Astrocyte of the cerebellum (primary cell): ENCODE results near the gene CYTH1.

Source experiments
- DNase-seq: peaks from one replicate; pipeline ENCODE4 v3.0.0-alpha.2; 2011; ENCODE audit warnings: low read depth
- H3K4me3 ChIP-seq: 2 replicates; pipeline ENCODE4 v1.5.1; 2011; ENCODE audit warnings: mild to moderate bottlenecking, low read depth, low read length, moderate library complexity
- in situ Hi-C: cut with HindIII; loops from 2 replicates; pipeline ENCODE4 v1.10.0; 2017; ENCODE audit warnings: low sequenced_read_pairs
- TF ChIP-seq, protein P1 (sequence below): IDR thresholded peaks from 2 replicates; pipeline ENCODE4 v1.5.1; 2012; ENCODE audit warnings: low read length, low read depth, moderate library complexity, mild to moderate bottlenecking; ENCODE audit errors: missing control alignments

CYTH1 gene

DNA sequence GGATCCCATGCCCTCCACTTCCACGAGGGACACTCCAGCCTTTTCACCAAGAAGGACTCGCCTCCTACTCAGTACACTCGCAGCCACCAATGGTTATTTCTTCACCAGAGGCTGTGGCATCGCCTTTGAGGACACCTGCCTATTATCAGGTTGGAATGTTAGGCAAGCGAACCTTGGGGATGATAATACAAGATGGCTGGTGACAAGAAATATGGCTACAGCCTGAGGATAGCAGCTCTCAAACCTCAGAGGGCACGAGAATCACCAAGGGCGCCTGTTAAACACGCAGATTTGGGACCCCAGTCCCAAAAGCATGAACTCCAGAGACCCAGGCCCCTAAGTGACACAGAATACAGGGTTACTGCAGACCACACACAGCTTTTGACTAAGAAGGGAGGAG, 58.1 kb downstream of the CYTH1 start:
- no peak for DNase-seq
- no peak overlapping the region for H3K4me3 ChIP-seq
- TF ChIP-seq, protein P1, sequence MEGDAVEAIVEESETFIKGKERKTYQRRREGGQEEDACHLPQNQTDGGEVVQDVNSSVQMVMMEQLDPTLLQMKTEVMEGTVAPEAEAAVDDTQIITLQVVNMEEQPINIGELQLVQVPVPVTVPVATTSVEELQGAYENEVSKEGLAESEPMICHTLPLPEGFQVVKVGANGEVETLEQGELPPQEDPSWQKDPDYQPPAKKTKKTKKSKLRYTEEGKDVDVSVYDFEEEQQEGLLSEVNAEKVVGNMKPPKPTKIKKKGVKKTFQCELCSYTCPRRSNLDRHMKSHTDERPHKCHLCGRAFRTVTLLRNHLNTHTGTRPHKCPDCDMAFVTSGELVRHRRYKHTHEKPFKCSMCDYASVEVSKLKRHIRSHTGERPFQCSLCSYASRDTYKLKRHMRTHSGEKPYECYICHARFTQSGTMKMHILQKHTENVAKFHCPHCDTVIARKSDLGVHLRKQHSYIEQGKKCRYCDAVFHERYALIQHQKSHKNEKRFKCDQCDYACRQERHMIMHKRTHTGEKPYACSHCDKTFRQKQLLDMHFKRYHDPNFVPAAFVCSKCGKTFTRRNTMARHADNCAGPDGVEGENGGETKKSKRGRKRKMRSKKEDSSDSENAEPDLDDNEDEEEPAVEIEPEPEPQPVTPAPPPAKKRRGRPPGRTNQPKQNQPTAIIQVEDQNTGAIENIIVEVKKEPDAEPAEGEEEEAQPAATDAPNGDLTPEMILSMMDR: no peak
- in situ Hi-C loops: no loop called here

DNA sequence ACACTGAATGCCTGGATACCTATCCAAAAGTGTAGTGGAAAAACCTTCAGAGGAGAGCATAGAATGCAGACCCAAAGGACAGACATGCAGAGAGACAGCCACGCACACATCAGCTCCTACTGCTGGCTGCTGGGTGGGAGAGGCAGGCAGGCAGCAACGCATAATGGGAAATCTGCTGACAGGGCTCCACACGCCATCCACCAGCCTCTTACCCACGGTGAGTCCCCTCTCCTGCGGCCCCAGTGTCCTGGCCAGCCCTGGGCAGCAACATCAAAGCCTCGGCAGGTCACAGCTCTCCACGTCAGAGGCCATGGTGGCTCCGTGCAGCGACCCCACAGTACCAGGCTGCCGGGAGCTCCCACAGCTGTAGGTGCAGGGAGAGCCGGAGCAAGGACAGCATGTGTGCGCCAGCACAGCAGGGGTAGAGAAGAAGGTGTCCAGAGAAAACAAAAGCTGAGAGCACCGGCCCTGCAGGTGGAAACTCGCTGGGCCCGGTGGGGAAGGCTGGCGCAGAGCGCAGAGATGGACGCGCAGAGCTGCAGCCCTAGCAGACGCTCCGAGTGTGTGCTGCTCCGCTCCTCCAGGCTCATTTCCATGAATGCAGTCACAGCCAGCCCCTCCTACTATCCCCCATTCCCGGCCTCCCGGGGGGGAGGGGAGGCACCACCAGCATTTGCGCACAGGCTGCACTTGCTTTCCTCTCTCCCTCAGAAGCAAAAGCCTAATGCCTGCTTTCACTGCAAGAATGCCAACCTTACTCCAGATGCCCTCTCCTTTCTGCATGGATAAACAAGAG, 58.9 kb downstream of the CYTH1 start:
- H3K4me3 ChIP-seq: peak overlapping the region; percentile 27
- DNase-seq: no peak
- TF ChIP-seq, protein P1: no peak
- in situ Hi-C loops: no loop called here

DNA sequence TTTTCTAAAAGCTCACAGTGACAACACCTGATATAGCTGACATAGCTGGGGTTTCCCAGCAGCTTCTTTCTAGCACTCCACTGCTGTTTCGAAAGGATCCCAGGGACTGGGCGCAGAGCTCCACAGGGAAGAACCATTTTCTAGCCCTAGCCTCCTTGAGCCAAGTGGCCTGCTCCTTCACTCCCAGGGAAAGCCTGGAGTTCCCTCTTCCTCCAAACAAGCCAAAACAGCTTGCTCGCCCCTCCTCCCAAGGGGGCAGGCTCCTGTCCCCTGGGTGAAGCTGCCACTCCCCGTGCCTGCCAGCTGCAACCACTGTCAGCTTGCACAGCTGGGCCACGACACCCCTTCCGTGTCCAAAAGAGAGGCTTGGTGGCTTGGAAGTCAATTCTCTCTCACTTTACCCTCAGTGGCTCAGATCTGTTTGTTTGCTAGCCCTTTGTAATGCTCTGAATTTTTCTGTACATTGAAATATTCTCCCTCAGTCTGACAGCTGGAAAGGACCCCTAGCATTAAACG, 59.8 kb downstream of the CYTH1 start:
- no peak for DNase-seq
- no peak overlapping the region for H3K4me3 ChIP-seq
- in situ Hi-C loops: no loop called here
- TF ChIP-seq, protein P1: no peak

GRCh38 chr17:78719630-78720298, 62.3 kb downstream of the CYTH1 start:
- TF ChIP-seq, protein P1: no peak
- no peak overlapping the region for H3K4me3 ChIP-seq
- in situ Hi-C loops: no loop called here
- no peak for DNase-seq

GRCh38 chr17:78718575-78719208, 63.4 kb downstream of the CYTH1 start:
- in situ Hi-C loops: no loop called here
- no peak for DNase-seq
- TF ChIP-seq, protein P1: no peak
- no peak overlapping the region for H3K4me3 ChIP-seq

GRCh38 chr17:78717431-78717980, 64.6 kb downstream of the CYTH1 start:
- peak overlapping the region; percentile 44 for H3K4me3 ChIP-seq
- TF ChIP-seq, protein P1: no peak
- DNase-seq: no peak
- in situ Hi-C loops: no loop called here
